H1 (cell line): ENCODE data around the gene LGALS9. TPM values are rescaled to one million over a fixed set of nuclear protein-coding genes. Genes with fewer than 3 reads are reported as not detected.

Experiments
- CTCF ChIP-seq, 3 experiments: IDR thresholded peaks; 1 replicate in 2 of 3; 2 replicates in 1 of 3; pipeline versions ENCODE4 v1.5.1 to v1.6.1; 2011; ENCODE audit warnings: low read length in 3 of 3, mild to moderate bottlenecking in 3 of 3, inconsistent platforms in 2 of 3, low read depth in 1 of 3, moderate library complexity in 1 of 3; ENCODE audit not compliant: insufficient read depth in 1 of 3; ENCODE audit errors: control extremely low read depth in 1 of 3
- SP2 ChIP-seq: IDR thresholded peaks from 2 replicates; pipeline ENCODE4 v1.6.1; 2012; ENCODE audit warnings: mild to moderate bottlenecking, low read length, inconsistent platforms
- polyA plus RNA-seq, 7 experiments: library from polyadenylated mRNA; depleted of rRNA in 3 of 7; stranded (reverse) in 5 of 7; unstranded in 2 of 7; fragments of >200 nt in 5 of 7; fragments of 200-250 nt in 2 of 7; gene quantifications; 1 replicate in 5 of 7; 2 replicates in 1 of 7; 4 replicates in 1 of 7; pipeline versions ENCODE4 v1.2.1 to v1.2.3, GENCODE V29; 2011 to 2013; ENCODE audit warnings: missing spikeins in 2 of 7, mixed read lengths in 2 of 7
- total RNA-seq: library from RNA; stranded (reverse); fragmentation: NEBNext Ultra II Directional; extraction: Animal tissue kit (Norgen Biotek cat#: 25700); gene quantifications from 2 replicates; pipeline ENCODE4 v1.2.1, GENCODE V29; 2021

LGALS9 gene
- total and polyA plus RNA-seq, 2 of the 8 experiments (the other 6 are each of a cell fraction or from before 2014, with no cell fraction given) = 0.95 to 1.7 TPM

GRCh38 chr17:27603880-27604794 is 26.9 kb upstream of the LGALS9 start (continued):
- TF ChIP-seq CTCF (IDR thresholded peaks at IDR 0.05; ENCODE audit: control extremely low read depth in 1 of 3, insufficient read depth in 1 of 3, low read depth in 1 of 3, low read length in 3 of 3) = no peak
- no peak for TF ChIP-seq SP2
- TF ChIP-seq, all 59 proteins: peak for 0
